GM23338 (cell line): ENCODE results near the gene UQCC5. TPM values are rescaled to one million over a fixed set of nuclear protein-coding genes. Genes with fewer than 3 reads are reported as not detected.

ENCODE experiments used
- ATAC-seq: fragments of 200-7000 bp; cut with Tn5 transposase; 3 replicates; pipeline ENCODE4 v1.9.1; 2020
- DNase-seq: peaks from one replicate; pipeline ENCODE4 v3.0.0-alpha.2; 2015; ENCODE audit warnings: low spot score
- H2AFZ ChIP-seq: fragments of 200-600 bp; sonication (generic); 2 replicates; pipeline ENCODE4 v1.8.0; 2016; ENCODE audit warnings: antibody characterized with exemption, mild to moderate bottlenecking, moderate library complexity
- H3F3A ChIP-seq: fragments of 200-600 bp; sonication (generic); replicated peaks from 2 replicates; pipeline ENCODE4 v1.8.0; 2017; ENCODE audit warnings: antibody characterized with exemption, mixed run types, low read depth
- H3K27ac ChIP-seq: fragments of 200-600 bp; sonication (generic); 2 replicates; pipeline ENCODE4 v1.6.1; 2016; ENCODE audit warnings: low read depth
- H3K27me3 ChIP-seq: fragments of 200-600 bp; sonication (generic); 2 replicates; pipeline ENCODE4 v1.8.0; 2016; ENCODE audit warnings: mild to moderate bottlenecking, mixed run types, moderate library complexity; ENCODE audit not compliant: insufficient read depth
- H3K36me3 ChIP-seq: fragments of 200-600 bp; sonication (generic); 2 replicates; pipeline ENCODE4 v1.8.0; 2016; ENCODE audit warnings: mild to moderate bottlenecking; ENCODE audit not compliant: insufficient read depth
- H3K4me1 ChIP-seq: fragments of 200-600 bp; sonication (generic); 2 replicates; pipeline ENCODE4 v1.8.0; 2016; ENCODE audit warnings: mild to moderate bottlenecking, moderate library complexity; ENCODE audit not compliant: insufficient read depth
- H3K4me2 ChIP-seq: fragments of 200-600 bp; sonication (generic); 2 replicates; pipeline ENCODE4 v1.7.1; 2017; ENCODE audit warnings: mixed run types
- H3K4me3 ChIP-seq: fragments of 200-600 bp; sonication (generic); 2 replicates; pipeline ENCODE4 v1.6.1; 2016; ENCODE audit warnings: mixed run types
- H3K79me2 ChIP-seq: fragments of 200-600 bp; sonication (generic); replicated peaks from 2 replicates; pipeline ENCODE4 v1.8.0; 2017; ENCODE audit warnings: mild to moderate bottlenecking; ENCODE audit not compliant: insufficient read depth
- H3K9me2 ChIP-seq: fragments of 200-600 bp; sonication (generic); 2 replicates; pipeline ENCODE4 v1.8.0; 2017; ENCODE audit not compliant: insufficient read depth
- H4K20me1 ChIP-seq: fragments of 200-600 bp; sonication (generic); replicated peaks from 2 replicates; pipeline ENCODE4 v1.8.0; 2017; ENCODE audit warnings: mild to moderate bottlenecking; ENCODE audit not compliant: insufficient read depth
- H3K27ac Mint-ChIP-seq: 2 replicates; pipeline ENCODE4 v1.8.0; 2020; ENCODE audit warnings: inconsistent platforms, mild to moderate bottlenecking, moderate library complexity, mixed read lengths
- H3K27me3 Mint-ChIP-seq: 3 replicates; pipeline ENCODE4 v1.8.0; 2022; ENCODE audit warnings: low read depth, mild to moderate bottlenecking, moderate library complexity, mixed read lengths, inconsistent platforms; ENCODE audit not compliant: insufficient read depth, poor library complexity
- H3K36me3 Mint-ChIP-seq: 3 replicates; pipeline ENCODE4 v1.8.0; 2021; ENCODE audit warnings: low read depth, mild to moderate bottlenecking, inconsistent platforms, moderate library complexity, mixed read lengths
- H3K4me1 Mint-ChIP-seq: 3 replicates; pipeline ENCODE4 v1.8.0; 2020; ENCODE audit warnings: mild to moderate bottlenecking, inconsistent platforms, mixed read lengths
- H3K4me3 Mint-ChIP-seq: 3 replicates; pipeline ENCODE4 v1.8.0; 2021; ENCODE audit warnings: moderate library complexity, mild to moderate bottlenecking, inconsistent platforms, mixed read lengths
- H3K9me3 Mint-ChIP-seq: 3 replicates; pipeline ENCODE4 v1.8.0; 2020; ENCODE audit warnings: moderate library complexity, mild to moderate bottlenecking, inconsistent platforms, mixed read lengths
- JUNB ChIP-seq: IDR thresholded peaks from one replicate; pipeline ENCODE4 v1.6.1; 2016; ENCODE audit warnings: antibody characterized with exemption; ENCODE audit not compliant: unreplicated experiment
- NANOG ChIP-seq: IDR thresholded peaks from 2 replicates; pipeline ENCODE4 v1.6.1; 2016; ENCODE audit warnings: antibody characterized with exemption, borderline replicate concordance
- REST ChIP-seq: IDR thresholded peaks from one replicate; pipeline ENCODE4 v1.6.1; 2018; ENCODE audit warnings: antibody characterized with exemption; ENCODE audit not compliant: unreplicated experiment
- ZNF114 ChIP-seq: fragments of 250-450 bp; sonication (Bioruptor Pico); IDR thresholded peaks from 2 replicates; pipeline ENCODE4 v1.5.0; 2020; ENCODE audit warnings: mild to moderate bottlenecking, moderate library complexity
- ZNF462 ChIP-seq: fragments of 250-450 bp; sonication (Bioruptor Pico); IDR thresholded peaks from 2 replicates; pipeline ENCODE4 v1.5.0; 2020; ENCODE audit warnings: mild to moderate bottlenecking, moderate library complexity
- polyA plus RNA-seq: library from polyadenylated mRNA; unstranded; fragments of >200 nt; fragmentation: Nextera tagmentation; extraction: Ambion mirVana; gene quantifications from 2 replicates; pipeline ENCODE4 v1.2.1, GENCODE V29; 2016
- total RNA-seq: library from RNA; depleted of rRNA; stranded (reverse); fragments of >200 nt; shearing (Covaris generic); gene quantifications from 2 replicates; pipeline ENCODE4 v1.2.3, GENCODE V29; 2014

UQCC5 gene
- total and polyA plus RNA-seq, 2 experiments from 2014 or later, result 2.6 to 156 TPM

- H3K27ac ChIP-seq, result no peak overlapping the region
- no peaks in the 10 kb centered on the region for H3K27me3 ChIP-seq
- Mint-ChIP-seq H3K4me1 (peaks cover 8% of the 10 kb centered on the region), H3K9me3 (no peaks in the 10 kb centered on the region; the same call in 2 of the 3 replicates), H3K27ac (no peak overlapping the region), H3K27me3 (peaks cover 11% of the 10 kb centered on the region), H3K4me3 (no peak overlapping the region), H3K36me3 (no peaks in the 10 kb centered on the region)
- H3K79me2 ChIP-seq, result no peaks in the 10 kb centered on the region
- H3K4me2 ChIP-seq, result no peak overlapping the region
- no peaks in the 10 kb centered on the region for H3K36me3 ChIP-seq
- no peak for DNase-seq
- TF ChIP-seq ZNF114 (CRISPR knock-in tag) (no peak), REST (no peak), NANOG (no peak), ZNF462 (CRISPR knock-in tag) (no peak), JUNB (no peak)
- no peak overlapping the region for H2AFZ ChIP-seq
- H3K4me1 ChIP-seq, result no peaks in the 10 kb centered on the region
- no peaks in the 10 kb centered on the region for H4K20me1 ChIP-seq
- ATAC-seq, result no peak; the same call in 2 of the 3 replicates
- H3K4me3 ChIP-seq, result no peak overlapping the region
- H3K9me2 ChIP-seq, result no peaks in the 10 kb centered on the region
- no peaks in the 10 kb centered on the region for H3F3A ChIP-seq
Measured at GRCh38 chr3:52507359-52507758, 29.0 kb upstream of the UQCC5 start.
